Dendritic cell treated with granulocyte-macrophage colony-stimulating factor and Interleukin-4, amounts not matched to agents 40 ng/mL and 50 ng/mL, for 4 days (primary cell): ENCODE results near the gene TBR1.

Source experiments
- H3K27ac Mint-ChIP-seq: one replicate; pipeline ENCODE4 v1.8.0; 2022; ENCODE audit warnings: mild to moderate bottlenecking, mixed read lengths
- H3K27me3 Mint-ChIP-seq: one replicate; pipeline ENCODE4 v1.8.0; 2022; ENCODE audit warnings: mild to moderate bottlenecking, mixed read lengths
- H3K36me3 Mint-ChIP-seq: one replicate; pipeline ENCODE4 v1.8.0; 2022; ENCODE audit warnings: low read depth, mixed read lengths
- H3K4me1 Mint-ChIP-seq: one replicate; pipeline ENCODE4 v1.8.0; 2022; ENCODE audit warnings: low read depth, mixed read lengths
- H3K4me3 Mint-ChIP-seq: one replicate; pipeline ENCODE4 v1.8.0; 2022; ENCODE audit warnings: mild to moderate bottlenecking, moderate library complexity, mixed read lengths
- H3K9me3 Mint-ChIP-seq: one replicate; pipeline ENCODE4 v1.8.0; 2022; ENCODE audit warnings: mixed read lengths
- intact Hi-C: fragments of 100-400 bp; cut with micrococcal nuclease; formaldehyde crosslinking; loops from one replicate; pipeline ENCODE4 v1.15.0; 2022

Gene TBR1

DNA sequence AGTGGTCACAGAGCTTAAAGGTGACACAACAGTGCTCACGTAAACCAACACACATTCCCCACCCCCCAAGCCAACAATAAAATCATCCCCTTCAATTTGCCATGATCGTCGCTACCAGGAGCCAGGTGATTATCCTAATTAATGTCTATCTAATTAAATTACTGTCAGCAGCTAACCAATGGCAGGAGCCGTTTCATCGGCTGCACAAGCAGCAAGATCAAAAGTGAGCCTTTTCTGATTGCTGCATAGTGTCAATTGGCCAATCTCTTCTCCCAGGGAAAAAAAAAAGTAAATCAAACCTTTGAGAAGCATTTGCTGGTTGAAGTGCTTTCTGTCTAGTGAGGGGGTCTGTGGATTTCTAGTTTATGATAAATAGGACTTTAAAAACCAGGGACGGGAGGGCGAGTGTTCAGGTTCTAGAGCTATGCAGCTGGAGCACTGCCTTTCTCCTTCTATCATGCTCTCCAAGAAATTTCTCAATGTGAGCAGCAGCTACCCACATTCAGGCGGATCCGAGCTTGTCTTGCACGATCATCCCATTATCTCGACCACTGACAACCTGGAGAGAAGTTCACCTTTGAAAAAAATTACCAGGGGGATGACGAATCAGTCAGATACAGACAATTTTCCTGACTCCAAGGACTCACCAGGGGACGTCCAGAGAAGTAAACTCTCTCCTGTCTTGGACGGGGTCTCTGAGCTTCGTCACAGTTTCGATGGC, at the start of gene TBR1:
TBR1 (plus strand) TSS at position 311 of the 721 bp plus-strand sequence; CDS start at position 425, 114 bp downstream.
- Mint-ChIP-seq H3K9me3 (no peaks in the 10 kb centered on the region), H3K4me3 (peak within 1 kb of the TSS; percentile 70), H3K4me1 (peaks cover 49% of the 10 kb centered on the region), H3K27ac (no peak within 1 kb of the TSS), H3K27me3 (peaks cover 83% of the 10 kb centered on the region), H3K36me3 (peaks cover 7% of the 10 kb centered on the region)
- intact Hi-C loops: no loop called here

DNA sequence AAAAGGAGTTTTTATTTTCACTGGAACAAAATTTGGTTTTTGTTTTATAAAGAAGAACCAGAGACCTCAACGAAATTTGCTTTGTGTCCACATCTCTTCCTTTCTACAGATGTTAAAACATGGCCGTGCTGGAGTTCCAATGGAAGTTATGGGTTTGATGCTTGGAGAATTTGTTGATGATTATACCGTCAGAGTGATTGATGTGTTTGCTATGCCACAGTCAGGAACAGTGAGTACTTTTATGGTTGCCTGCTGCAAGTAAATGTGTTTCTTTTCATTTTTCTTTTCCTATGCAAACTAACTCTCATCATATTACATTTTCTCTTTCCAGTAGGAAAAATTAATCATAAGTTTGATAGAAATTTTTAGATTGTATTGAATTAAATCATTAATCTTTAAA, 48.4 kb upstream of the TBR1 start:
- no peaks in the 10 kb centered on the region for H3K27me3 Mint-ChIP-seq
- peaks cover 6% of the 10 kb centered on the region for H3K9me3 Mint-ChIP-seq
- no peak overlapping the region for H3K27ac Mint-ChIP-seq
- H3K4me3 Mint-ChIP-seq: no peak overlapping the region
- H3K36me3 Mint-ChIP-seq: peaks cover 37% of the 10 kb centered on the region
- intact Hi-C loops: no loop called here
- H3K4me1 Mint-ChIP-seq: peaks cover 9% of the 10 kb centered on the region

DNA sequence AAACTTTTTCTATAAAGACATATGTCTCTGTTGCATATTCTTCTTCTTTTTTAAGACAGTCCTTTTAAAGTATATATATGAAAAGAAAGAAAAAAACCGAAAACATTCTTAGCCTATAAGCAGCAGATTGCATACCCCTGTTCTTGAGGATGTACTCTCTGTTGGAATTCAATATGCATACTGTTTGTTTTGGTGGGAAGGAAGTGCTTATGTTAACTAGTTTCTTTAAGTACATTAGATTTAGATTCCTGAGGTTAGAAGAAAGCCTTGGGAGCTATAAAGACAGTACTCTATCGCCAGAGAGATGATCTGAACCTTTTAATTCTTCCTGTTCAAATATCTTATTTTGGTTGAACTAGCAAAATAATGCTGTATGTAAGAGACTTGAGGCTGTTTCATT, 46.8 kb upstream of the TBR1 start:
- H3K4me3 Mint-ChIP-seq: no peak overlapping the region
- H3K27me3 Mint-ChIP-seq: no peaks in the 10 kb centered on the region
- H3K4me1 Mint-ChIP-seq: peaks cover 9% of the 10 kb centered on the region
- peaks cover 25% of the 10 kb centered on the region for H3K36me3 Mint-ChIP-seq
- no peak overlapping the region for H3K27ac Mint-ChIP-seq
- intact Hi-C loops: no loop called here
- H3K9me3 Mint-ChIP-seq: no peaks in the 10 kb centered on the region

DNA sequence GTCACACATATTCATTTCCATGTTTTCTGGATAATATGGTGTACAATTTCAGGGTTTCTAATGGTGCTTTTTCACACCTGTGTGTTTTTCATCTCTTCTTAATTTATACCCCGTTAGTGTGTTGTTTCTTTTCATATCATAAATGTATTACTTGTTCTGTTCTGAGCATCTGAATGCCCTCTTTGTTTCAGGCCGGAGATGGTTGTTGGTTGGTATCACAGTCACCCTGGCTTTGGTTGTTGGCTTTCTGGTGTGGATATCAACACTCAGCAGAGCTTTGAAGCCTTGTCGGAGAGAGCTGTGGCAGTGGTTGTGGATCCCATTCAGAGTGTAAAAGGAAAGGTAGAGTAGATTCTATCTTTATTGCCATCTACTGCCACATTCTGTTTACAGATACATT, 45.1 kb upstream of the TBR1 start:
- Mint-ChIP-seq H3K4me1 (no peaks in the 10 kb centered on the region), H3K27me3 (no peaks in the 10 kb centered on the region), H3K36me3 (peaks cover 25% of the 10 kb centered on the region), H3K27ac (no peak overlapping the region), H3K9me3 (no peaks in the 10 kb centered on the region), H3K4me3 (no peak overlapping the region)
- intact Hi-C loops: no loop called here

DNA sequence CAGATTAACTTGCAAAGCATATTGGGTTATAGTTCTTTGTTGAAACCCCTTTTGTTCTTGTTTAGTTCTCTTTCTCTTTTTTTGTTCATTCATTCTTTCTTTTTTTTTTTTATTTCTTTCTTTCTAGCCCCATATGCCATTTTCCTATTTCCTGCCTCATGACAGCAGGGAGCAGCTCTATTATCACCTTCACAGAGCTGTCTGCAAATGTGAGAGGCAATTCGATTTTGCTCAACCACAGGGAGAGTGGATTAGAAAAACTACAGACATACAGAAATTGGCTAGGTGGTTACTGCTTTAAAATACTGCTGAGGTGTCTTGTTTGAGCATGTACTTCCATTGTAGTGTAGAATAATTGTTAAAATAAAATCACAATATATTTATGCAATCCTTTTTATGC, 44.2 kb upstream of the TBR1 start:
- Mint-ChIP-seq H3K36me3 (peaks cover 25% of the 10 kb centered on the region), H3K27ac (no peak overlapping the region)
- intact Hi-C loops: no loop called here

DNA sequence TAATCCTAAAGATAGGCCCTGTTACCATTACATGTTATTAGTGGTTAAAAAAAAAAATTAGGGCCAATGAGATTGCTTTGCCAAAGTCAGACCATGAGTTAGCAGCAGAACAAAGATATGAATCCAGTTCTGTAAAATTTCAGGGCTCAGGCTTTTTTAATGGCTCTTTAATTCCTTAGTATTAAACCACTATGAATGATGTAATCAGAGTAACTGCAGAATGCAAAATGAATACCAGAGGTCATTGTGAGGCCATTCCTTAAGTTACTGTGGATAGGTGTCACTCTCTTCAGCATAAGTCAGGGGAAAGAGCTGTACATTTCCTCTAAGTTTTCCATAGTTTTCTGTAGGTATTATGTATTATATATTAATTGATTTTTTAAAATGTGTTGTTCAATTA, 42.2 kb upstream of the TBR1 start:
- Mint-ChIP-seq H3K9me3 (no peaks in the 10 kb centered on the region), H3K4me1 (no peaks in the 10 kb centered on the region), H3K4me3 (no peak overlapping the region), H3K27ac (no peak overlapping the region), H3K36me3 (peaks cover 25% of the 10 kb centered on the region), H3K27me3 (no peaks in the 10 kb centered on the region)
- intact Hi-C loops: no loop called here

More for the DNA sequence above, 44.2 kb upstream of the TBR1 start:
- Mint-ChIP-seq H3K9me3 (no peaks in the 10 kb centered on the region), H3K4me1 (no peaks in the 10 kb centered on the region), H3K27me3 (no peaks in the 10 kb centered on the region), H3K4me3 (no peak overlapping the region)

DNA sequence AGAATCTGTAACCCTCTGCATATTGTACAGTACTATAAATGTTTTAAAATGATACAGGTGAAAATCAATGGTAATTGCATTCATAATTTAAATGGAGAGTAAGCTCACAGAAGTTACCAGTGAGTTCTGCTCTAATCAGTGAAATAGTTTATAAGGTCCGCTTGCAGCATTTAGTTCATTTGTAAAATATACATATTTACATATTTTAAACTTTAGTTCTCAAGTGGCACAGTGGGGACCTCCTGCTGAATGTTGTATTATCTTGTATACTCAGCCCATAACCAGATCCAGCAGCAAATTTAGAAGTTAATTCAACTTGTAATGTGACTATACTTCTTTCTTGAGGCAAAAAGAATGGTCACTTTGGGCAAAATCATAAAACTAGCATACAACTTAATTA, 41.7 kb upstream of the TBR1 start:
- Mint-ChIP-seq H3K36me3 (peaks cover 25% of the 10 kb centered on the region), H3K4me1 (no peaks in the 10 kb centered on the region), H3K9me3 (no peaks in the 10 kb centered on the region), H3K4me3 (no peak overlapping the region), H3K27ac (no peak overlapping the region), H3K27me3 (no peaks in the 10 kb centered on the region)
- intact Hi-C loops: no loop called here

DNA sequence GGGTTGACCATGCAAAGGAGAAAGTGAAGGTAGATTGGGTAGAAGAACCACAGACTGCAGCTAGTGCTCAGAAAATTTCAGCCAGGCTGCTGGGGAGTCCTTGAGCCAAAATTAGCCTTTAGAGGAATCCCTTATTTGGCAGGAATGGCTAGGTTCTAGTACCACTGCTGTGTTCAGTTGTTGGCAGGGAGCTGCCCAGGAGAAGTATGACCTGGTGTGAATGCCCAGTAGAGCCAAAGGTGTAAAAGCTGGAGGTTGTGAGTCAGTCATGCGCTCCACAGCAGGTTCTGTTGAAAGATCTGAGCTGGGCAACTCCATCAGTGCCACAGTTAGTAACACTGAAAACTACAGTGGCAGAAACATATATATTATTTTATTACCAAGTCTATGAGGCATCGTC, 36.4 kb upstream of the TBR1 start:
- no peak overlapping the region for H3K4me3 Mint-ChIP-seq
- H3K4me1 Mint-ChIP-seq: no peaks in the 10 kb centered on the region

DNA sequence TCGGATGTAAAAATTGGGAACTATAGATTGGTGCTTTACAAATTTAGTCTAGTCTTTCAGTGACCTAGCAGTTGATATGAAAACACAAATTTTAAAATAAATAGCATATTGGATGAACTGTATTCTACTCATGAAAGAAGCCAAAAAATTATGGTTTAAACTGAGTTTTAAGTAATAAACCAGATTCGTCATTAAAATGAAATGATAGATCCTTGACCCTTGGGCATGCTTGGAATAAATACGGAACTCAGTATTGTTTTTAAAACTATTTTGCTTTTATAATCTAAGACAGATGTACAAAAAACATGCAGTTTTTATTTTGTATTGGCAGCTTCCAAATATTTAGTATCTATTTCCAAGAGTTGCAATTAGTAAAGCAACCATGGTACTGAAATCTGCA, 34.6 kb upstream of the TBR1 start:
- Mint-ChIP-seq H3K27me3 (no peaks in the 10 kb centered on the region), H3K27ac (no peak overlapping the region), H3K4me1 (no peaks in the 10 kb centered on the region), H3K4me3 (no peak overlapping the region), H3K36me3 (peaks cover 6% of the 10 kb centered on the region), H3K9me3 (no peaks in the 10 kb centered on the region)
- intact Hi-C loops: no loop called here

More for the DNA sequence above, 36.4 kb upstream of the TBR1 start:
- intact Hi-C loops: no loop called here
- no peak overlapping the region for H3K27ac Mint-ChIP-seq
- H3K9me3 Mint-ChIP-seq: no peaks in the 10 kb centered on the region
- peaks cover 6% of the 10 kb centered on the region for H3K36me3 Mint-ChIP-seq
- no peaks in the 10 kb centered on the region for H3K27me3 Mint-ChIP-seq

DNA sequence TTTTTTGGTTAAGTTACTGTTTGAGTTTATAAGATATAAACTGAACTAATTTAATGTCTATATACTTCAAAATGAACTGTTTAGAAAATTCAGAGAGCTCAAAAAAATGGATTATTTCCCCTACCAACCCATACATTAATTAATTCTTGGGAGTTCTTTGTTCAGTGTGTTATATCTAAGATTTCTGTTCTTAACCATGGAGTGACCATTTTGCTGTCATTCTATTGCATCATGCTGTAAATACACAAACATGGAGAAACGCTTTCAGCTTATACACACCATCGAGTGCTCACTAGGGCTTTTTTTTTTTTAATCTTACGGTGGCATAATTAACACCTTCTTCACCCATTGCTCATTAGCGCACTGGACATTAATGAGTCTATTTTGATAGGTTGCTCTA, 33.4 kb upstream of the TBR1 start:
- H3K4me1 Mint-ChIP-seq: no peaks in the 10 kb centered on the region
- H3K27me3 Mint-ChIP-seq: no peaks in the 10 kb centered on the region
- H3K9me3 Mint-ChIP-seq: no peaks in the 10 kb centered on the region
- intact Hi-C loops: no loop called here
- H3K4me3 Mint-ChIP-seq: no peak overlapping the region
- peaks cover 3% of the 10 kb centered on the region for H3K36me3 Mint-ChIP-seq
- H3K27ac Mint-ChIP-seq: no peak overlapping the region

DNA sequence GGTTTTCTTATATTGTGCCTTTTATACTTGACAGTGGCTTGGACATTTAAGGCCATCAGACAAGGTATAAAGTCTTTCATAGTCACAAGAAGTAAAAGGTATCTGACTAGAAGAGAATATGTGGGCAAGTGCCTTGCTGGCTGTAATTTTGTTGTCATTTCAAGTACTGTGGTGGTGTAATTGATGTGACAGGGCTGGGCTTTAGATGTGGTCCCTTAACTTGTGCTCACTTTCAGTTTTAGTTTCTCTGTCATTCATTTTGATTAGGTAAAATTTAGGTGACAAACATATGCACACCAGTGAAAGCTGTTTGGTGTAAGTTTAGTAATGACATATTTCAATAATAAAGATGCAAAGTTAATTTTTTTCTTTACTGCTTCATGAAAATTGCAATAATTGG, 31.2 kb upstream of the TBR1 start:
- Mint-ChIP-seq H3K4me1 (no peaks in the 10 kb centered on the region), H3K27me3 (no peaks in the 10 kb centered on the region), H3K9me3 (no peaks in the 10 kb centered on the region), H3K4me3 (no peak overlapping the region), H3K27ac (no peak overlapping the region), H3K36me3 (no peaks in the 10 kb centered on the region)
- intact Hi-C loops: no loop called here

DNA sequence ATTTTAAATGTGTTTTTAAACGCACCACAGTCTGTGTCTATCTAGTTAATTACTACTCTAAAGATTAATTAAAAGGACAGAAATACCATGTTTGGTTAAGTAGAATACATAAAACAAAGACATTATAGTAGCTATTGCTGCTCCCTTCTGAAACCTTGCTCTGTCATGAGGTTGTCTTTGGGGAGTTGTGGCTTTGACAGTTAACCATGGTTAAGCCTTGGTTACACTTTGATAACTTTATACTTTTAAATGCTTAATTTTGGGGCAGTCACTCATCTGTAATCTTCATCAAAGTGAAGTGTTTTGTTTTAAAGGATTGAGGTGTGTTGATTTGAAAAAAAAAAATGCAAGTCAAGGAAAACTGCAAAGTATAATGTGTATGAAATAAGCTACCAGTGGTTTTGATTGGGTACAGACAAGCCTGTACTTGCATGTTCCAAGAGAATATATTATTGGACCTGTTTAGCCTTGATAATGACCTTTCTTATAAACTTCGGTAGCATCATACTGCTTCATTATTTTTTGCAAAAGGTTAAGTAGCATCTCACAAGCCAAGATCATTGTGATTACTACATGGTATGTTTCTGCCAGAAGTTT, 29.8 kb upstream of the TBR1 start:
- Mint-ChIP-seq H3K9me3 (no peaks in the 10 kb centered on the region), H3K27me3 (no peaks in the 10 kb centered on the region), H3K4me1 (no peaks in the 10 kb centered on the region), H3K4me3 (no peak overlapping the region), H3K36me3 (no peaks in the 10 kb centered on the region), H3K27ac (no peak overlapping the region)
- intact Hi-C loops: no loop called here

DNA sequence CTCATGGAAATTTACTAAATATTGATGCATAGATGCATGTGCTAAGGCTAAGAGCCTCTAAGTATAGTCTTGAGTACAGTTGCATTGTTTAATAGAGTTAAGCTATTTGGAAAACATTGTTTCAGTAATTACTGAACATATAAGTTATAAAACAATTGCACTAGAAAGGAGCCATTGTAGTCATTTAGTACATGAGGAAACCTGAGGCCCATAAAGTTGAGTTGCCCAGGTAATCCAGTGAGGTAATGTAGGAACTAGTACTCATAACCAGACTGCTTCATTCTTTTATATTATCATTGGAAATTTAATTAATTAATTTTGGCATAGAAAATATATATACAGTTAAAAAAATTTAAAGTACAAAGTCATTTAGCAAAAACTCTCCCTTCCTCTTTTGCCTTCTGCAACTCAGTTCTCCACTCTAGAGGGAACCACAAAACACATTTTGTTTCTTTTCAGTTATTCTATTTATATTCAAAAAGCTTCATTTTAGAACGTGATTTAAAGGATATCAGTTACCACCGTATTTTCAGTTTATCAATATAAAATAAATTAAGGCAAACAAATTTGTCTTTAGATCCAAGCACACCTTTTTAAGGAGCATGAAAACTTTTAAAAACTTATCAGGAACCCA, 27.8 kb upstream of the TBR1 start:
- Mint-ChIP-seq H3K27ac (no peak overlapping the region), H3K4me1 (no peaks in the 10 kb centered on the region), H3K36me3 (peaks cover 4% of the 10 kb centered on the region), H3K27me3 (no peaks in the 10 kb centered on the region), H3K9me3 (no peaks in the 10 kb centered on the region), H3K4me3 (no peak overlapping the region)
- intact Hi-C loops: no loop called here

DNA sequence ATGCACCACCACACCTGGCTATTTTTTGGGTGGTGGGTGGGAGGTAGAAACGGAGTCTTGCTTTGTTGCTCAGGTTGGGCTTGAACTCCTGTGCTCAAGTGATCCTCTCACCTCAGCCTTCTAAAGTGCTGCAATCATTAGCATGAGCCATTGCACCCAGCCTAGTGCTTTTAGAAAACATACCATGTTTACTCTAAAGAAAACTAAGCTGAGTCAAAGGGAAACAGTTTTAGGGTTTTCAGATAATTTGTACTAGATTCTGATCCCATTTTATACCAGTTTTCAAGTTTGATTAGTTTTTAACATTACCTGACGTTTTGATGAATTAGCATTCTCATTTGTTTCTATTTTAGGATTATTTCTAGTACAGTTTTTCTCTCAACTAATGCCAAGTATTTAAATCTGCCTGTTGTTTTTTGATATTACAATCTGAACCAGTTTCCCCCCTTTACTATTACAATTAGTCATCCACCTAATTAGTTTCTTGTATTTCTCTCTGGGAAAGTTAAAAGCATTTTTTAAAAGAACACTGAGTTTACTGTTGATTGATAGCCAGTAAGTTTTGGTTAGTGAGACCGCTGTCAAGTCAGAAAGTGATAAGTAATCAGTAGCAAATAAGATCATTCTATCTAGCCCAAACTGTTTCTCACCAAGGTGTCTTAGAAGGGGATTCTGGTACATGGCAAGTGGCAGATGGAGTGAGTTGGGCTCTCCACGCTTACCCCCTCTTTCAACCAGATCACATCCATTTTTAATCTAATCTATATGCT, 24.2 kb upstream of the TBR1 start:
- Mint-ChIP-seq H3K27ac (no peak overlapping the region), H3K4me3 (no peak overlapping the region), H3K4me1 (no peaks in the 10 kb centered on the region), H3K36me3 (peaks cover 33% of the 10 kb centered on the region), H3K9me3 (no peaks in the 10 kb centered on the region), H3K27me3 (no peaks in the 10 kb centered on the region)
- intact Hi-C loops: no loop called here
